H9 (cell line): ENCODE data around the gene SCFD2. TPM values are rescaled to one million over a fixed set of nuclear protein-coding genes. Genes with fewer than 3 reads are reported as not detected.

Source experiments
- DNase-seq: peaks from one replicate; pipeline ENCODE4 v3.0.0-alpha.2; 2017
- H2AFZ ChIP-seq: one replicate; pipeline ENCODE4 v1.6.1; 2013; ENCODE audit warnings: mild to moderate bottlenecking, low read length, control low read depth, moderate library complexity
- H2AK5ac ChIP-seq: 2 replicates; pipeline ENCODE4 v1.6.1; 2013; ENCODE audit warnings: low read length, control low read depth, mixed read lengths; ENCODE audit not compliant: insufficient read length
- H2BK120ac ChIP-seq: one replicate; pipeline ENCODE4 v1.6.1; 2013; ENCODE audit warnings: low read depth, mild to moderate bottlenecking, low read length, control low read depth, inconsistent platforms; ENCODE audit not compliant: poor library complexity, severe bottlenecking
- H2BK12ac ChIP-seq: 2 replicates; pipeline ENCODE4 v1.6.1; 2013; ENCODE audit warnings: low read length, control low read depth, mixed read lengths, low read depth; ENCODE audit not compliant: insufficient read length
- H2BK15ac ChIP-seq: 2 replicates; pipeline ENCODE4 v1.6.1; 2013; ENCODE audit warnings: low read depth, low read length, control low read depth
- H2BK20ac ChIP-seq: one replicate; pipeline ENCODE4 v1.6.1; 2013; ENCODE audit warnings: low read depth, mild to moderate bottlenecking, low read length, control low read depth, inconsistent platforms; ENCODE audit not compliant: poor library complexity, severe bottlenecking
- H2BK5ac ChIP-seq: 2 replicates; pipeline ENCODE4 v1.6.1; 2013; ENCODE audit warnings: low read length, control low read depth, mixed read lengths; ENCODE audit not compliant: insufficient read length
- H3K14ac ChIP-seq: 2 replicates; pipeline ENCODE4 v1.6.1; 2013; ENCODE audit warnings: low read length, control low read depth; ENCODE audit not compliant: insufficient read depth
- H3K18ac ChIP-seq: 2 replicates; pipeline ENCODE4 v1.6.1; 2013; ENCODE audit warnings: low read depth, mild to moderate bottlenecking, mixed read lengths, low read length, control low read depth; ENCODE audit not compliant: insufficient read length
- H3K23ac ChIP-seq: 2 replicates; pipeline ENCODE4 v1.6.1; 2013; ENCODE audit warnings: low read length, control low read depth, mixed read lengths, low read depth; ENCODE audit not compliant: insufficient read length
- H3K23me2 ChIP-seq: 2 replicates; pipeline ENCODE4 v1.6.1; 2013; ENCODE audit warnings: low read depth, mild to moderate bottlenecking, mixed read lengths, low read length, control low read depth; ENCODE audit not compliant: insufficient read length, poor library complexity, severe bottlenecking
- H3K27ac ChIP-seq: 2 replicates; pipeline ENCODE4 v1.5.1; 2013; ENCODE audit warnings: low read length, control low read depth, mixed read lengths, low read depth; ENCODE audit not compliant: insufficient read length
- H3K27me3 ChIP-seq: 2 replicates; pipeline ENCODE4 v1.6.1; 2013; ENCODE audit warnings: low read length, control low read depth, inconsistent platforms; ENCODE audit not compliant: insufficient read depth
- H3K4ac ChIP-seq: 2 replicates; pipeline ENCODE4 v1.6.1; 2013; ENCODE audit warnings: low read depth, mild to moderate bottlenecking, control low read depth, inconsistent platforms, low read length, moderate library complexity
- H3K4me1 ChIP-seq: 2 replicates; pipeline ENCODE4 v1.6.1; 2013; ENCODE audit warnings: low read length, control low read depth, inconsistent platforms; ENCODE audit not compliant: insufficient read depth
- H3K4me2 ChIP-seq: 2 replicates; pipeline ENCODE4 v1.6.1; 2013; ENCODE audit warnings: low read length, control low read depth, mixed read lengths; ENCODE audit not compliant: insufficient read length, insufficient read depth
- H3K56ac ChIP-seq: 2 replicates; pipeline ENCODE4 v1.6.1; 2013; ENCODE audit warnings: low read depth, mild to moderate bottlenecking, mixed read lengths, low read length, control low read depth; ENCODE audit not compliant: insufficient read length
- H3K79me1 ChIP-seq: 2 replicates; pipeline ENCODE4 v1.6.1; 2013; ENCODE audit warnings: low read depth, mild to moderate bottlenecking, moderate library complexity, low read length, control low read depth, inconsistent platforms; ENCODE audit not compliant: insufficient read depth, poor library complexity, severe bottlenecking
- H3K79me2 ChIP-seq: 2 replicates; pipeline ENCODE4 v1.6.1; 2013; ENCODE audit warnings: low read length, control low read depth, inconsistent platforms; ENCODE audit not compliant: insufficient read depth
- H3K9ac ChIP-seq: 2 replicates; pipeline ENCODE4 v1.6.1; 2013; ENCODE audit warnings: low read length, control low read depth, mixed read lengths; ENCODE audit not compliant: insufficient read length; ENCODE audit errors: extremely low read depth
- H3K9me3 ChIP-seq: one replicate; pipeline ENCODE4 v1.6.1; 2013; ENCODE audit warnings: low read depth, low read length, inconsistent platforms; ENCODE audit not compliant: control insufficient read depth
- H3T11ph ChIP-seq: one replicate; pipeline ENCODE4 v1.6.1; 2013; ENCODE audit warnings: mild to moderate bottlenecking, low read length, control low read depth, inconsistent platforms
- H4K20me1 ChIP-seq: one replicate; pipeline ENCODE4 v1.6.1; 2013; ENCODE audit not compliant: control insufficient read depth, insufficient read length, insufficient read depth
- H4K5ac ChIP-seq: 2 replicates; pipeline ENCODE4 v1.6.1; 2013; ENCODE audit warnings: low read depth, mild to moderate bottlenecking, mixed read lengths, low read length, control low read depth; ENCODE audit not compliant: insufficient read length
- H4K8ac ChIP-seq: replicated peaks from 2 replicates; pipeline ENCODE4 v1.6.1; 2013; ENCODE audit warnings: low read length, control low read depth, mixed read lengths, low read depth; ENCODE audit not compliant: insufficient read length
- H4K91ac ChIP-seq: 2 replicates; pipeline ENCODE4 v1.6.1; 2013; ENCODE audit warnings: low read depth, mild to moderate bottlenecking, moderate library complexity, mixed read lengths, low read length, control low read depth; ENCODE audit not compliant: insufficient read length
- H3K27ac Mint-ChIP-seq, 3 experiments: 2 replicates in 2 of 3; 3 replicates in 1 of 3; pipeline ENCODE4 v1.8.0; 2020 to 2021; ENCODE audit warnings: mixed read lengths in 3 of 3, mild to moderate bottlenecking in 1 of 3, moderate library complexity in 1 of 3
- H3K27me3 Mint-ChIP-seq: 2 replicates; pipeline ENCODE4 v1.8.0; 2021; ENCODE audit warnings: low read depth, mild to moderate bottlenecking, moderate library complexity, mixed read lengths
- H3K36me3 Mint-ChIP-seq, 3 experiments: 2 replicates in 2 of 3; 3 replicates in 1 of 3; pipeline ENCODE4 v1.8.0; 2020 to 2021; ENCODE audit warnings: low read depth in 3 of 3, mixed read lengths in 3 of 3; ENCODE audit not compliant: insufficient read depth in 1 of 3
- H3K4me1 Mint-ChIP-seq, 2 experiments: 2 replicates each; pipeline ENCODE4 v1.8.0; 2020; ENCODE audit warnings: mixed read lengths in 2 of 2
- H3K4me3 Mint-ChIP-seq, 2 experiments: 2 replicates in 1 of 2; 3 replicates in 1 of 2; pipeline ENCODE4 v1.8.0; 2020 to 2021; ENCODE audit warnings: mild to moderate bottlenecking in 2 of 2, mixed read lengths in 2 of 2, moderate library complexity in 1 of 2
- H3K9me3 Mint-ChIP-seq, 2 experiments: 2 replicates in 1 of 2; 3 replicates in 1 of 2; pipeline ENCODE4 v1.8.0; 2020; ENCODE audit warnings: mild to moderate bottlenecking in 2 of 2, mixed read lengths in 2 of 2, moderate library complexity in 1 of 2
- total RNA-seq: library from RNA; stranded (reverse); gene quantifications from 2 replicates; pipeline ENCODE4 v1.2.1, GENCODE V29; 2021
- TF ChIP-seq, protein P1 (sequence below): fragments of 200-600 bp; sonication (generic); conservative IDR thresholded peaks from 3 replicates; pipeline ENCODE4 v1.8.0; 2021; ENCODE audit warnings: antibody characterized with exemption, mild to moderate bottlenecking

Gene SCFD2
- total RNA-seq, 1 experiment from 2014 or later = 10.1 TPM

DNA sequence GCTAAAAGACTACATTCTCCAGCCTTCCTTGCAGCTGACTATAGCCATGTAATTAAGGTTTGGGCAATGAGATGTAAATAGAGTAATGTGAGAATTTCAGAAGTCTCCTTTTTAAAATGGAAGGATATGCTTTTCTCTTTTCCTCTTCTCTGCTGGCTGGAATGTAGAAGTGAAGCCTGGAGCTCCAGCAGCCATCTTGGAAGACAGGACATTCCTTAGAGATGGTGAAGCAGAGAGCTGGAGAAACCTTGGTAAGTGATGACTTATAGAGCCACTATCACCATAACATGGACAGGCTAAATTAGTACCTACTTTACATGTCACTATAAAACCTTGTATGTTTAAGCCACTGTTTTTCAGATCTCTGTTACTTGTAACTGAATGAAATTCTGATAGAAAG lies 455.7 kb downstream of the SCFD2 start:
- peaks cover 0 to 2% of the 10 kb centered on the region in 2 experiments; a peak in 1 of 5 replicates for H3K9me3 Mint-ChIP-seq
- peaks cover 11 to 30% of the 10 kb centered on the region in 2 experiments for H3K4me1 Mint-ChIP-seq

More for the DNA sequence above, 455.7 kb downstream of the SCFD2 start:
- Histone ChIP-seq H3K14ac (no peak overlapping the region), H3K4me1 (no peaks in the 10 kb centered on the region), H2BK15ac (no peak overlapping the region), H3K56ac (no peak overlapping the region), H3K79me2 (no peaks in the 10 kb centered on the region), H4K91ac (no peak overlapping the region), H2BK5ac (no peak overlapping the region), H3K9me3 (no peaks in the 10 kb centered on the region), H3K18ac (no peak overlapping the region), H2AFZ (no peak overlapping the region), H3K23ac (no peak overlapping the region), H4K8ac (no peak overlapping the region), H3K27ac (no peak overlapping the region), H3K23me2 (no peaks in the 10 kb centered on the region), H2BK20ac (no peak overlapping the region), H3K79me1 (no peaks in the 10 kb centered on the region), H2AK5ac (no peak overlapping the region), H3T11ph (no peak overlapping the region), H4K5ac (no peak overlapping the region), H2BK120ac (no peak overlapping the region), H3K27me3 (no peaks in the 10 kb centered on the region), H2BK12ac (no peak overlapping the region), H3K4ac (no peak overlapping the region), H3K4me2 (no peak overlapping the region), H3K9ac (no peak overlapping the region), H4K20me1 (no peaks in the 10 kb centered on the region)
- no peak overlapping the region for H3K27ac Mint-ChIP-seq
- TF ChIP-seq, protein P1, sequence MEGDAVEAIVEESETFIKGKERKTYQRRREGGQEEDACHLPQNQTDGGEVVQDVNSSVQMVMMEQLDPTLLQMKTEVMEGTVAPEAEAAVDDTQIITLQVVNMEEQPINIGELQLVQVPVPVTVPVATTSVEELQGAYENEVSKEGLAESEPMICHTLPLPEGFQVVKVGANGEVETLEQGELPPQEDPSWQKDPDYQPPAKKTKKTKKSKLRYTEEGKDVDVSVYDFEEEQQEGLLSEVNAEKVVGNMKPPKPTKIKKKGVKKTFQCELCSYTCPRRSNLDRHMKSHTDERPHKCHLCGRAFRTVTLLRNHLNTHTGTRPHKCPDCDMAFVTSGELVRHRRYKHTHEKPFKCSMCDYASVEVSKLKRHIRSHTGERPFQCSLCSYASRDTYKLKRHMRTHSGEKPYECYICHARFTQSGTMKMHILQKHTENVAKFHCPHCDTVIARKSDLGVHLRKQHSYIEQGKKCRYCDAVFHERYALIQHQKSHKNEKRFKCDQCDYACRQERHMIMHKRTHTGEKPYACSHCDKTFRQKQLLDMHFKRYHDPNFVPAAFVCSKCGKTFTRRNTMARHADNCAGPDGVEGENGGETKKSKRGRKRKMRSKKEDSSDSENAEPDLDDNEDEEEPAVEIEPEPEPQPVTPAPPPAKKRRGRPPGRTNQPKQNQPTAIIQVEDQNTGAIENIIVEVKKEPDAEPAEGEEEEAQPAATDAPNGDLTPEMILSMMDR = no peak
- no peak for DNase-seq
- no peaks in the 10 kb centered on the region for H3K27me3 Mint-ChIP-seq
- no peak overlapping the region for H3K4me3 Mint-ChIP-seq
- peaks cover 0 to 3% (median 0%) of the 10 kb centered on the region in 3 experiments; a peak in 3 of 7 replicates for H3K36me3 Mint-ChIP-seq
